IMR-90 (cell line): ENCODE results near the gene KPNA5. TPM values are rescaled to one million over a fixed set of nuclear protein-coding genes. Genes with fewer than 3 reads are reported as not detected.

Source experiments
- ATAC-seq: fragments of 200-7000 bp; cut with Tn5 transposase; 2 replicates; pipeline ENCODE4 v1.9.1; 2020; ENCODE audit warnings: low read depth, mild to moderate bottlenecking, moderate library complexity
- BruUV-seq: library from RNA; stranded (reverse); fragments of 400-500 nt; replicated peaks from 2 replicates; lab custom pipeline; 2021; lab: Mats Ljungman, UMichigan
- CTCF ChIA-PET: fragments of 300-600 bp; formaldehyde crosslinking; extraction: SDS; loops from one replicate; lab custom pipeline; 2021; ENCODE audit warnings: antibody characterized with exemption; lab: Yijun Ruan, JAX
- POLR2A ChIA-PET: fragments of 300-600 bp; sonication (Branson Sonifier 250); formaldehyde crosslinking; loops from one replicate; lab custom pipeline; 2022; ENCODE audit warnings: antibody characterized with exemption; ENCODE audit not compliant: unreplicated experiment; lab: Charles Lee
- DNase-seq: peaks from one replicate; pipeline ENCODE4 v3.0.0; 2013
- H2AFZ ChIP-seq: replicated peaks from 2 replicates; pipeline ENCODE3; 2013; ENCODE audit warnings: low read length, mild to moderate bottlenecking; ENCODE audit not compliant: poor library complexity
- H2AK5ac ChIP-seq: 2 replicates; pipeline ENCODE4 v1.6.1; 2013; ENCODE audit warnings: low read depth, low read length, inconsistent platforms
- H2AK9ac ChIP-seq: replicated peaks from 2 replicates; pipeline ENCODE3; 2013; ENCODE audit warnings: mild to moderate bottlenecking, low read depth, low read length, moderate library complexity; ENCODE audit not compliant: poor library complexity
- H2BK120ac ChIP-seq: 2 replicates; pipeline ENCODE4 v1.6.1; 2013; ENCODE audit warnings: low read depth, low read length, inconsistent platforms
- H2BK15ac ChIP-seq: 3 replicates; pipeline ENCODE4 v1.6.1; 2013; ENCODE audit warnings: low read depth, low read length, inconsistent platforms
- H2BK20ac ChIP-seq: 2 replicates; pipeline ENCODE4 v1.6.1; 2013; ENCODE audit warnings: low read depth, mild to moderate bottlenecking, inconsistent platforms, low read length, moderate library complexity
- H2BK5ac ChIP-seq: 2 replicates; pipeline ENCODE4 v1.6.1; 2013; ENCODE audit warnings: mild to moderate bottlenecking, low read depth, low read length, inconsistent platforms; ENCODE audit not compliant: poor library complexity, severe bottlenecking
- H3K14ac ChIP-seq: replicated peaks from 2 replicates; pipeline ENCODE4 v1.6.1; 2013; ENCODE audit warnings: low read depth, low read length, inconsistent platforms
- H3K18ac ChIP-seq: 2 replicates; pipeline ENCODE4 v1.6.1; 2013; ENCODE audit warnings: low read depth, low read length, control low read depth
- H3K23ac ChIP-seq: 2 replicates; pipeline ENCODE4 v1.6.1; 2013; ENCODE audit warnings: low read depth, low read length, inconsistent platforms
- H3K27ac ChIP-seq: 2 replicates; pipeline ENCODE4 v1.5.1; 2013; ENCODE audit warnings: mild to moderate bottlenecking, control low read depth, low read length; ENCODE audit not compliant: insufficient read depth
- H3K27me3 ChIP-seq: 2 replicates; pipeline ENCODE4 v1.6.1; 2013; ENCODE audit warnings: low read length; ENCODE audit not compliant: control insufficient read depth, insufficient read depth
- H3K36me3 ChIP-seq: 2 replicates; pipeline ENCODE4 v1.6.1; 2013; ENCODE audit warnings: low read length, mixed read lengths; ENCODE audit not compliant: control insufficient read depth, insufficient read depth
- H3K4ac ChIP-seq: 2 replicates; pipeline ENCODE4 v1.6.1; 2013; ENCODE audit warnings: low read depth, low read length, inconsistent platforms
- H3K4me1 ChIP-seq: 2 replicates; pipeline ENCODE4 v1.6.1; 2013; ENCODE audit warnings: low read length, mixed read lengths; ENCODE audit not compliant: control insufficient read depth, insufficient read depth
- H3K4me2 ChIP-seq: 2 replicates; pipeline ENCODE4 v1.6.1; 2013; ENCODE audit warnings: low read depth, mild to moderate bottlenecking, control low read depth, low read length, moderate library complexity
- H3K4me3 ChIP-seq: 2 replicates; pipeline ENCODE4 v1.5.1; 2013; ENCODE audit warnings: low read depth, mild to moderate bottlenecking, control low read depth, low read length, moderate library complexity; ENCODE audit not compliant: insufficient read depth
- H3K56ac ChIP-seq: 2 replicates; pipeline ENCODE4 v1.6.1; 2013; ENCODE audit warnings: low read length, inconsistent platforms; ENCODE audit not compliant: insufficient read depth; ENCODE audit errors: extremely low read depth
- H3K79me1 ChIP-seq, 2 experiments: 2 replicates each; pipeline ENCODE4 v1.6.1; 2013; ENCODE audit warnings: low read length in 2 of 2, inconsistent platforms in 1 of 2, low read depth in 1 of 2
- H3K9ac ChIP-seq: 2 replicates; pipeline ENCODE4 v1.6.1; 2013; ENCODE audit warnings: low read depth, low read length, control low read depth
- H3K9me1 ChIP-seq: 2 replicates; pipeline ENCODE4 v1.6.1; 2013; ENCODE audit warnings: low read length, inconsistent platforms; ENCODE audit not compliant: insufficient read depth
- H3K9me3 ChIP-seq: 2 replicates; pipeline ENCODE4 v1.6.1; 2013; ENCODE audit warnings: low read length; ENCODE audit not compliant: control insufficient read depth, insufficient read depth
- H4K20me1 ChIP-seq: 2 replicates; pipeline ENCODE4 v1.6.1; 2013; ENCODE audit warnings: low read length, inconsistent platforms; ENCODE audit not compliant: insufficient read depth
- H4K5ac ChIP-seq: 2 replicates; pipeline ENCODE4 v1.6.1; 2013; ENCODE audit warnings: mild to moderate bottlenecking, low read depth, low read length, control low read depth
- H4K8ac ChIP-seq, 2 experiments: 2 replicates each; pipeline ENCODE4 v1.6.1; 2013; ENCODE audit warnings: low read depth in 2 of 2, low read length in 2 of 2, control low read depth in 1 of 2, inconsistent platforms in 1 of 2
- H4K91ac ChIP-seq: 2 replicates; pipeline ENCODE4 v1.6.1; 2013; ENCODE audit warnings: low read depth, low read length, inconsistent platforms; ENCODE audit not compliant: insufficient read depth
- MAFK ChIP-seq: IDR thresholded peaks from 2 replicates; pipeline ENCODE4 v1.6.1; 2012; ENCODE audit warnings: low read depth, low read length, improper control_type of control experiment
- POLR2A ChIP-seq: IDR thresholded peaks from 2 replicates; pipeline ENCODE4 v1.6.1; 2012; ENCODE audit warnings: mild to moderate bottlenecking, low read depth, low read length
- dilution Hi-C: fragments of 300-500 bp; cut with HindIII; formaldehyde crosslinking; loops from one replicate; pipeline ENCODE4 v1.14.3; 2018; ENCODE audit warnings: low sequenced_read_pairs; ENCODE audit not compliant: unreplicated experiment
- in situ Hi-C: fragments of 300-500 bp; cut with MboI; formaldehyde crosslinking; loops from 3 replicates; pipeline ENCODE4 v1.14.3; 2019; ENCODE audit warnings: low sequenced_read_pairs, inconsistent platforms, mixed read lengths
- intact Hi-C: fragments of 100-400 bp; cut with micrococcal nuclease; formaldehyde crosslinking; loops from 2 replicates; pipeline ENCODE4 v1.10.0; 2022
- polyA plus RNA-seq, 3 experiments: library from polyadenylated mRNA; depleted of rRNA; stranded (reverse); fragments of >200 nt; gene quantifications; 2 replicates each; pipeline ENCODE4 v1.2.3, GENCODE V29; 2012; ENCODE audit warnings: low replicate concordance in 1 of 3
- total RNA-seq: library from RNA; depleted of rRNA; stranded (reverse); fragments of >200 nt; gene quantifications from 2 replicates; pipeline ENCODE4 v1.2.3, GENCODE V29; 2012

KPNA5 gene
- total and polyA plus RNA-seq, 2 of the 4 experiments (the other 2 are of a cell fraction): 2.2 to 5.9 TPM

DNA sequence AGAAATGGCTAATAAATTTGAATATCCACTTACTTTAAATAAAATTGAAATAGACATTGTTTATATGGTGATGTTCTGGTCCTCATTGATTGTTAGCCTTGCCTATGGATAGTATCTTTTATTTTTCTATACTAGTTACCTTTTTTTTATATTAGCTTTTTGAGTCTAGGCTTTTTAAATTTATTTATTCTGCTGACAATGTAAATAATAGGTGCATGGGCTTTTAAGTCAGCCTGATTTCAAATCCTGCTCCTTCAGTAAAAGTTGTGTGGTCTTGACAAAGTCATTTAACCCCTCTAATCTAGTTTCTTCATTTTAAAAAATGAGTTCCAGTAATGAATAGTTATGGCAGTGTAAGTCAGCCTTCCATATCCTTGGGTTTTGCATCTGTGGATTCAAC lies 45.9 kb downstream of the KPNA5 start:
- no peak for ATAC-seq
- intact Hi-C loops: no loop called here
- H3K27ac ChIP-seq: no peak overlapping the region
- in situ Hi-C loops: no loop called here
- no peaks in the 10 kb centered on the region for H4K20me1 ChIP-seq
- no peak overlapping the region for H3K18ac ChIP-seq
- H3K9ac ChIP-seq: no peak overlapping the region
- H4K8ac ChIP-seq: no peak overlapping the region
- no peak overlapping the region for H2AFZ ChIP-seq
- peaks cover 7% of the 10 kb centered on the region; the same call in 1 of the 2 replicates for H3K36me3 ChIP-seq
- POLR2A ChIA-PET: no interaction called here
- no TSS peak for BruUV-seq
- H3K4me1 ChIP-seq: no peaks in the 10 kb centered on the region
- H3K4ac ChIP-seq: no peak overlapping the region
- no peak overlapping the region for H2AK5ac ChIP-seq
- no peak overlapping the region for H2BK20ac ChIP-seq
- DNase-seq: no peak
- no peak overlapping the region for H2BK5ac ChIP-seq
- H3K4me2 ChIP-seq: no peak overlapping the region
- H4K5ac ChIP-seq: no peak overlapping the region
- CTCF ChIA-PET: interaction anchor here (0.6 kb wide), 1 partner anchor 156 kb away, joined by 4 read pairs; the partner anchor contains the start of gene RWDD1
- dilution Hi-C loops: no loop called here
- no peak overlapping the region for H3K23ac ChIP-seq
- no peaks in the 10 kb centered on the region for H3K27me3 ChIP-seq
- H3K14ac ChIP-seq: no peak overlapping the region
- H4K91ac ChIP-seq: no peak overlapping the region
- H2AK9ac ChIP-seq: no peak overlapping the region
- H2BK120ac ChIP-seq: no peak overlapping the region
- no peak overlapping the region for H3K56ac ChIP-seq
- H3K4me3 ChIP-seq: no peak overlapping the region
- TF ChIP-seq MAFK: peak; percentile 48; the same call in 1 of the 2 replicates
- TF ChIP-seq POLR2A: no peak
- H3K79me1 ChIP-seq: no peaks in the 10 kb centered on the region; a peak in 1 of 4 replicates
- no peaks in the 10 kb centered on the region for H3K9me1 ChIP-seq
- no peaks in the 10 kb centered on the region for H3K9me3 ChIP-seq
- no peak overlapping the region for H2BK15ac ChIP-seq
